Heart right ventricle (tissue), 16 donors: ENCODE results near the gene EHBP1. TPM values are rescaled to one million over a fixed set of nuclear protein-coding genes. Genes with fewer than 3 reads are reported as not detected.

ENCODE experiments used
- ATAC-seq, 8 donors: fragments of 200-7000 bp; cut with Tn5 transposase; one replicate each; pipeline ENCODE4 v1.9.1; 2020; ENCODE audit warnings: mild to moderate bottlenecking in 8 of 8, moderate library complexity in 8 of 8, moderate number of reproducible peaks in 1 of 8
- DNase-seq, 2 donors: peaks; one replicate each; pipeline ENCODE4 v3.0.0-alpha.2; 2020
- H3K27ac ChIP-seq, 10 donors: fragments of 200-600 bp; sonication (generic) in 2 of 10; one replicate each; pipeline versions ENCODE4 v1.5.0 to v1.8.0; 2020 to 2022; ENCODE audit warnings: mild to moderate bottlenecking in 3 of 10
- H3K27me3 ChIP-seq, 7 donors: fragments of 200-600 bp; one replicate each; pipeline ENCODE4 v1.8.0; 2021 to 2022; ENCODE audit warnings: mild to moderate bottlenecking in 2 of 7
- H3K36me3 ChIP-seq, 9 donors: fragments of 200-600 bp; sonication (generic) in 1 of 9; one replicate each; pipeline versions ENCODE4 v1.5.0 to v1.8.0; 2020 to 2022; ENCODE audit warnings: mild to moderate bottlenecking in 2 of 9
- H3K4me1 ChIP-seq, 9 donors: fragments of 200-600 bp; sonication (generic) in 1 of 9; one replicate each; pipeline versions ENCODE4 v1.5.0 to v1.8.0; 2020 to 2022; ENCODE audit warnings: mild to moderate bottlenecking in 4 of 9
- H3K4me3 ChIP-seq, 10 donors: fragments of 200-600 bp; sonication (generic) in 2 of 10; one replicate each; pipeline versions ENCODE4 v1.5.0 to v1.8.0; 2020 to 2022; ENCODE audit warnings: mild to moderate bottlenecking in 7 of 10, moderate library complexity in 2 of 10
- H3K9me3 ChIP-seq, 11 donors: fragments of 200-600 bp in 10 of 11; sonication (generic) in 2 of 11; one replicate each; pipeline versions ENCODE4 v1.5.0 to v1.8.0; 2013 to 2022; ENCODE audit warnings: mild to moderate bottlenecking in 2 of 11, control low read depth in 1 of 11, moderate library complexity in 1 of 11
- CTCF ChIP-seq, 9 donors: fragments of 200-600 bp; sonication (generic) in 2 of 9; IDR thresholded peaks; one replicate each; pipeline versions ENCODE4 v1.5.0 to v1.8.0; 2021 to 2022; ENCODE audit warnings: antibody characterized with exemption in 9 of 9, mild to moderate bottlenecking in 5 of 9, moderate library complexity in 1 of 9
- WGBS, 2 donors: extraction: QIAGEN DNeasy Blood & Tissue Kit; methylation state at CpG; one replicate each; pipeline ENCODE4 v1.1.7; 2013; ENCODE audit warnings: inconsistent platforms in 1 of 2; 5-methylcytosine and 5-hydroxymethylcytosine counted together
- intact Hi-C, 10 donors: fragments of 100-400 bp; cut with DNase I; formaldehyde crosslinking; loops; one replicate each; pipeline versions ENCODE4 v1.11.1 to v1.14.2; 2022
- polyA plus RNA-seq, 2 donors: library from polyadenylated mRNA; stranded (reverse); fragments of 200-250 nt; gene quantifications; one replicate each; pipeline ENCODE4 v1.2.3, GENCODE V29; 2013
- total RNA-seq, 10 donors: library from RNA; stranded (reverse); fragmentation: NEBNext Ultra II Directional in 3 of 10; extraction: Animal tissue kit (Norgen Biotek cat#: 25700) in 3 of 10; gene quantifications; one replicate each; pipeline versions ENCODE4 v1.2.1 to v1.2.4, GENCODE V29; 2021 to 2023
- donor health status: Arrhythmogenic right ventricular cardiomyopathy.
- donor health status: ischemic (EF 13 %, LVEDD 7.1; RV severe dilation, severe dysfunction).
- donor health status: healthy with polysubstance abuse.
- donor health status: DM: no; HTN: yes; CAD: no.
- donor health status: DM: no; HTN: no; CAD: no.
- donor health status: ischemic (EF 25% LVEDD 6.9; RV normal size, moderate dysfunction).
- donor health status: ischemic (EF 25% LVEDD 5.7; RV mildly dilated, moderate dysfunction).
- donor health status: healthy.
- donor health status: DM: yes; HTN: yes; CAD: no.
- donor health status: Ischemic cardiomyopathy.
- donor health status: ischemic (EF 35%, LVEDD 5.7; RV mildly dilated, moderate dysfunction).
- donor health status: nonischemic (EF 11% LVEDD 7.7; RV severe dilation, severe dysfunction).
- donor health status: DM: yes; HTN: yes; CAD: no.
- donor health status: PGD.
- donor health status: ischemic (EF 29% LVEDD 5.4; RV normal size, mild dysfunction).
- donor health status: nonischemic (EF 23%, LVEDD 6.1; RV moderate dilation, normal function).

The EHBP1 gene
- total and polyA plus RNA-seq, 12 donors, result 7.8 to 26.1 (median 20.1) TPM

- peaks cover 0 to 7% (median 0%) of the 10 kb centered on the region in 7 donors for H3K27me3 ChIP-seq
- H3K27ac ChIP-seq, result no peak overlapping the region
- peaks cover 0 to 5% (median 0%) of the 10 kb centered on the region in 11 donors for H3K9me3 ChIP-seq
- intact Hi-C loops, result no loop called here
- H3K4me3 ChIP-seq, result no peak overlapping the region
- TF ChIP-seq CTCF (IDR thresholded peaks at IDR 0.05), result no peak
- no peaks in the 10 kb centered on the region for H3K4me1 ChIP-seq
- DNase-seq (no peak), ATAC-seq (no peak)
- H3K36me3 ChIP-seq, result no peaks in the 10 kb centered on the region
- WGBS, 2 donors, result 82 to 85% methylated on average over 1 of the region's 1 CpG
These were observed 386.9 kb downstream of the EHBP1 start for GRCh38 chr2:63092401-63092800.

GRCh38 chr2:63092857-63093256 lies 387.3 kb downstream of the EHBP1 start:
- WGBS, 2 donors, result 1 to 5% methylated on average over 1 of the region's 1 CpG
- Histone ChIP-seq H3K36me3 (no peaks in the 10 kb centered on the region), H3K9me3 (peaks cover 0 to 5% (median 0%) of the 10 kb centered on the region in 11 donors), H3K27me3 (peaks cover 0 to 5% (median 0%) of the 10 kb centered on the region in 7 donors), H3K27ac (no peak overlapping the region), H3K4me3 (no peak overlapping the region), H3K4me1 (no peaks in the 10 kb centered on the region)
- intact Hi-C loops, result no loop called here
- ATAC-seq (no peak), DNase-seq (no peak)
- TF ChIP-seq CTCF (IDR thresholded peaks at IDR 0.05), result no peak

GRCh38 chr2:63093502-63093901 lies 388.0 kb downstream of the EHBP1 start:
- H3K9me3 ChIP-seq, result peaks cover 0 to 5% (median 0%) of the 10 kb centered on the region in 11 donors
- ATAC-seq, result no peak
- no peak overlapping the region for H3K4me3 ChIP-seq
- H3K4me1 ChIP-seq, result no peaks in the 10 kb centered on the region
- DNase-seq, result no peak
- H3K27me3 ChIP-seq, result peaks cover 0 to 5% (median 0%) of the 10 kb centered on the region in 7 donors
- WGBS, 2 donors, result 67 to 71% methylated on average over 1 of the region's 1 CpG
- H3K27ac ChIP-seq, result no peak overlapping the region
- no peak for TF ChIP-seq CTCF (IDR thresholded peaks at IDR 0.05)
- intact Hi-C loops, result no loop called here
- no peaks in the 10 kb centered on the region for H3K36me3 ChIP-seq

Other genes starting within 250 kb of the EHBP1 start
- 1 to 10 TPM; 1.2 to 3.2 (median 2.2) TPM for gene TMEM17, start 199.5 kb upstream of the EHBP1 start, total RNA-seq
- under 1 TPM; 0.66 to 0.93 TPM for gene TMEM17, start 199.5 kb upstream of the EHBP1 start, polyA plus RNA-seq